Immature natural killer cell (primary cell): Measurements from ENCODE around the gene ISOC2. TPM values are rescaled to one million over a fixed set of nuclear protein-coding genes. Genes with fewer than 3 reads are reported as not detected.

Experiments
- DNase-seq, 3 donors: peaks; one replicate each; pipeline ENCODE4 v3.0.0; 2022; ENCODE audit warnings: mixed read lengths in 1 of 3
- H3K27ac Mint-ChIP-seq, 6 donors: one replicate each; pipeline ENCODE4 v1.8.0; 2020; ENCODE audit warnings: mixed read lengths in 6 of 6, mild to moderate bottlenecking in 5 of 6, inconsistent platforms in 4 of 6, moderate library complexity in 3 of 6
- H3K27me3 Mint-ChIP-seq, 3 donors: one replicate each; pipeline ENCODE4 v1.8.0; 2020 to 2021; ENCODE audit warnings: low read depth in 3 of 3, mild to moderate bottlenecking in 3 of 3, mixed read lengths in 3 of 3, moderate library complexity in 3 of 3, inconsistent platforms in 1 of 3
- H3K36me3 Mint-ChIP-seq, 3 donors: one replicate each; pipeline ENCODE4 v1.8.0; 2020; ENCODE audit warnings: mixed read lengths in 3 of 3, inconsistent platforms in 2 of 3, mild to moderate bottlenecking in 2 of 3
- H3K4me1 Mint-ChIP-seq, 2 donors: one replicate each; pipeline ENCODE4 v1.8.0; 2020; ENCODE audit warnings: inconsistent platforms in 2 of 2, mild to moderate bottlenecking in 2 of 2, mixed read lengths in 2 of 2, moderate library complexity in 1 of 2
- H3K4me3 Mint-ChIP-seq, 5 donors: one replicate each; pipeline ENCODE4 v1.8.0; 2020; ENCODE audit warnings: mild to moderate bottlenecking in 5 of 5, mixed read lengths in 5 of 5, inconsistent platforms in 3 of 5, moderate library complexity in 3 of 5
- H3K9me3 Mint-ChIP-seq, 6 donors: one replicate each; pipeline ENCODE4 v1.8.0; 2020; ENCODE audit warnings: mild to moderate bottlenecking in 6 of 6, mixed read lengths in 6 of 6, inconsistent platforms in 4 of 6, moderate library complexity in 3 of 6
- polyA plus RNA-seq, 3 donors: library from polyadenylated mRNA; unstranded; fragments of 300-500 nt; fragmentation: Illumina TruSeq; gene quantifications; one replicate each; pipeline ENCODE4 v1.2.3, GENCODE V29; 2021

ISOC2 gene
- polyA plus RNA-seq, 3 donors from 2014 or later: 30.4 to 46.0 (median 34.2) TPM

DNA sequence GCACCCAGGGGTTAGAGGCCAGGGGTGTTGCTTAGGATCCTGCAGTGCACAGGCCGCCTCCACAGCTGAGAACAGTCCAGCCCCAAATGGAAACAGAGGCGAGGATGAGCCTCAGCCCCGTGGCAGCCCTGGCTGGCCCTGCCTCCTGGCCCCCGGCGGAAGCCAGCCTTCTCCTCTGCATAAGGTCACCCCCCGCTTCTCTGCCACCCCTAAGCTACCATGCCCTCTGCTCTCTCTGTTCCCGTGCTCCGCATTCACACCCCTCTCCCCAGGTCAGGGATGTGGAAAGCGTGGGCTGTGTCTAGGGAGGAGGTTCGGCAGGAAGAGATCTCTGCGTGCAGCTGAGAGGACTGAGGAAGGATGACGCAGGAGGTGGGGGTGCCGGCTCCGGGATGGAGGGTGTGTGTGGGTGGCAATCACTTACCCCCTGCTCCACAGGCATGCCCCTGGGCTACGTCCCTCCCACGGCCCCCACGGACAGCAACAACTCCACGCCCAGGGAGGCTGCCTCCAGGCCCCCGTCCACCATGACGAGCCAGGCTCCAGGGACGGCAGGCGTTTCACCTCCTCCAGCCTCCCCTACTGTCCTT, 32.8 kb upstream of the ISOC2 start:
- H3K4me3 Mint-ChIP-seq: no peak overlapping the region
- peaks cover 0 to 2% (median 1%) of the 10 kb centered on the region in 3 donors for H3K27me3 Mint-ChIP-seq
- no peak overlapping the region for H3K27ac Mint-ChIP-seq
- no peaks in the 10 kb centered on the region for H3K9me3 Mint-ChIP-seq
- H3K36me3 Mint-ChIP-seq: peaks cover 0 to 1% (median 0%) of the 10 kb centered on the region in 3 donors
- H3K4me1 Mint-ChIP-seq: peaks cover 0 to 2% of the 10 kb centered on the region in 2 donors
- no peak for DNase-seq

DNA sequence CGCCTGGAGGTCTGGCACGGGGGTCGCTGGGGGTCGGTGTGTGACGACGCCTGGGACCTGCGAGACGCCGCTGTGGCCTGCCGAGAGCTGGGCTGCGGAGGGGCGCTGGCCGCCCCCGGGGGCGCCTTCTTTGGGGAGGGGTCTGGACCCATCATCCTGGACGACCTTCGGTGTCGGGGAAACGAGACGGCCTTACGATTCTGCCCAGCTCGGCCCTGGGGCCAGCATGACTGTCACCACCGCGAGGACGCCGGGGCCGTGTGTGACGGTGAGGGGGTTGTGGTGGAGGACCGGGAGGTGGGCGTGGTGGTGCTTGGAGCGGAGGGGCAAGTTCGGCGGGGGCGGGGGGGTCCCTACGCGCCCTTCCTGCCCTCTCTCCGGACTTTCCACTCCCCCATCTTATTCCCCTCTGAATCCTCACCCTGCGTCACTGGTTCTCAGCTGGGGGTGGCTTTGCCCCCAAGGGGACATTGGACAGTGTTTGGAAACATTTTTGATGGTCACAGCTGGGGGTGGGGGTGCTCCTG, 32.3 kb upstream of the ISOC2 start:
- peaks cover 0 to 2% (median 1%) of the 10 kb centered on the region in 3 donors for H3K27me3 Mint-ChIP-seq
- no peaks in the 10 kb centered on the region for H3K36me3 Mint-ChIP-seq
- no peaks in the 10 kb centered on the region for H3K9me3 Mint-ChIP-seq
- no peak for DNase-seq
- H3K4me3 Mint-ChIP-seq: no peak overlapping the region
- no peak overlapping the region for H3K27ac Mint-ChIP-seq
- H3K4me1 Mint-ChIP-seq: peaks cover 0 to 2% of the 10 kb centered on the region in 2 donors

DNA sequence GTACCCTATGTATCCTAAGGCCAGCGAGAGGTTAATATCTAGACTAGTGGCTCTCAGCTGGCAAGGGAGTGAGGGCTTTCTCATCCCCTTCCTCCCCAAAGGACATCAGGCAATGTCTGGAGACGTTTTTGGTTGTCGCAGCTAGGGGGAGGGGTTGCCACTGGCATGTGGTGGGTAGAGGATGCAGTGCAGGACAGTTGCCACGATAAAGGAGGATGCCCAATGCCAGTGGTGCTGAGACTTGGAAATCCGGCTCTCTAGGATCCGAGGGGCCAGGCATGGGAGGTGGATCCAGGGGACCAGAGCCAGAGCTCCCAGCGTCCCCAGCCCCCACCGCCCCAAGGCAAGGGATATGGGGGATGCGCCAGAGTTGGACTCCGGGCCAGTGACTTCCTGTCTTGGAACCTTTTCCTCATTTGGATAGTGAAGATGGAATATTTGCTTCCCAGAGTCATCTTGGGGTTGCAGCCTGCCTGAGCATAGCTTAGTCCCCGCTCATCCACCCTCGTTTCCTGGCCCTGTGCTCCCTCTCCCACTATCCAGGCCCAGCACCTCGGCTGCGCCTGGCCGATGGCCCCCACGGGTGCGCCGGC, 31.7 kb upstream of the ISOC2 start:
- DNase-seq: no peak
- H3K27me3 Mint-ChIP-seq: peaks cover 0 to 2% (median 1%) of the 10 kb centered on the region in 3 donors
- no peaks in the 10 kb centered on the region for H3K36me3 Mint-ChIP-seq
- no peak overlapping the region for H3K27ac Mint-ChIP-seq
- no peaks in the 10 kb centered on the region for H3K9me3 Mint-ChIP-seq
- H3K4me1 Mint-ChIP-seq: peaks cover 0 to 2% of the 10 kb centered on the region in 2 donors
- H3K4me3 Mint-ChIP-seq: no peak overlapping the region

DNA sequence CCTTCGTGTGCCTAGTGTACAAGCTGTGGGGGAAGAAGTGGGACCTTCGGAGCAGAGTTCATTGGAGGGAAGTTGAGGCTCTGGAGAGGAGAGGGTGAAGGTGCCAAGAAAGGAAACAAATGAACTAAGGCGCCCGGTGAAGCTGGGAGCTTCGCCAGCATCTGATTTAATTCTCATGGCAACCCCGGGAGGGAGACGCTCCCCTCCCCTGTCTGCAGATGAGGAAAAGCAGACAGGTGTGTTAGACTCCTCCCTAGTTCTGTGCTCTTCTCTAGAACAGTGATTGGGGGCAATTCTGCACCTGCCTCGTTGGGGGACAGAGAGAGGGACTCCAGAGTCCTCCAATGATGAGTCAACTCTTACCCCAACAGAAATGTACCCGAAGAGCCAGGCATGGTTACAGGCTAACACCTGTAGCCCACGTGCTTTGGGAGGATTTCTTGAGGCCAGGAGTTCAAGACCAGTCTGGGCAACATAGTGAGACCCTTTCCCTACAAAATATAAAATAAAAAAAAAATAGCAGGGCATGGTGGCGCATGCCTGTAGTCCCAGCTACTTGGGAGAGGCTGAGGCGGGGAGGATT, 31.0 kb upstream of the ISOC2 start:
- no peaks in the 10 kb centered on the region for H3K36me3 Mint-ChIP-seq
- no peak for DNase-seq
- no peaks in the 10 kb centered on the region for H3K9me3 Mint-ChIP-seq
- no peak overlapping the region for H3K27ac Mint-ChIP-seq
- peaks cover 0 to 3% (median 2%) of the 10 kb centered on the region in 3 donors for H3K27me3 Mint-ChIP-seq
- H3K4me1 Mint-ChIP-seq: peaks cover 0 to under 1% of the 10 kb centered on the region in 2 donors
- H3K4me3 Mint-ChIP-seq: no peak overlapping the region

DNA sequence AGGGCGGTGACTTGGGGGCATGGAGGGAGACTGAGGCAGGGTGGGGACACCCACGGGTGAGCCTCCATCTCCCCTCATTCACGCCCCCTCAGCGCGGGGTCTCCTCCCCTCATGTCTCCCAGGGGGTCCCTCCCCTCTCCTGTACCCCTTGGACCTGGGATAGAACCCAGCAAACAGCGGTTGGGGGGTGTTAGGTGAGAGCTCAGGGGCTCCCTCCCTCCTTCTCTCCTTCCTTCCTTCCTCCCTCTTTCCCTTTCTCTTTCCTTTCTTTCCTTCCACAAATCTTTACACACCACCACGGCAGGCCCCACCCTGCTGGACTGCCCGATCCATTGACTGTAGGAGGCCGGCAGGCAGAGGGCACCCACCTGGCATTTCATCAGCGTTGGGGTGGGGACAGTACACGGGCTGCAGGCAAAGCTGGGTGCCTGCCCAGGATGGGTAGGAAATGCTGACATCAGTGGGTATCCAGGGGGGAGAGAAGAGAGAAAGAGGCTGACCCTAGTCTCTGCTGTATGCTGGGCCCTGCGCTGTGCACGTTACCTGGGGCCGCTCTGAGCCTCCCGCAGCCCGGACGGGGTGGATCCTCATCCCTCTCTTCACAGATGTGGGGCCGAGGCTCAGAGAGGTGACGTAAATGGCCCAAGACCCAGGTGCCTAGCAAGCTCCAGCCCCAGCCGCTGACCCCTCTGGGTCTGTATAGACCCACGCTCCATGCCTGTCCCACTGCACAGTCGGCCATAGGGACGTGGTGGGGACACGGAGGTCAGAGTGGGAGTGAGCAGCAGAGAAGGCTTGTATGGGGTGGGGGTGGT, 30.3 kb upstream of the ISOC2 start:
- no peaks in the 10 kb centered on the region for H3K4me1 Mint-ChIP-seq
- no peak overlapping the region for H3K27ac Mint-ChIP-seq
- H3K4me3 Mint-ChIP-seq: no peak overlapping the region
- H3K36me3 Mint-ChIP-seq: no peaks in the 10 kb centered on the region
- no peaks in the 10 kb centered on the region for H3K9me3 Mint-ChIP-seq
- peaks cover 0 to 3% (median 2%) of the 10 kb centered on the region in 3 donors for H3K27me3 Mint-ChIP-seq
- DNase-seq: no peak

DNA sequence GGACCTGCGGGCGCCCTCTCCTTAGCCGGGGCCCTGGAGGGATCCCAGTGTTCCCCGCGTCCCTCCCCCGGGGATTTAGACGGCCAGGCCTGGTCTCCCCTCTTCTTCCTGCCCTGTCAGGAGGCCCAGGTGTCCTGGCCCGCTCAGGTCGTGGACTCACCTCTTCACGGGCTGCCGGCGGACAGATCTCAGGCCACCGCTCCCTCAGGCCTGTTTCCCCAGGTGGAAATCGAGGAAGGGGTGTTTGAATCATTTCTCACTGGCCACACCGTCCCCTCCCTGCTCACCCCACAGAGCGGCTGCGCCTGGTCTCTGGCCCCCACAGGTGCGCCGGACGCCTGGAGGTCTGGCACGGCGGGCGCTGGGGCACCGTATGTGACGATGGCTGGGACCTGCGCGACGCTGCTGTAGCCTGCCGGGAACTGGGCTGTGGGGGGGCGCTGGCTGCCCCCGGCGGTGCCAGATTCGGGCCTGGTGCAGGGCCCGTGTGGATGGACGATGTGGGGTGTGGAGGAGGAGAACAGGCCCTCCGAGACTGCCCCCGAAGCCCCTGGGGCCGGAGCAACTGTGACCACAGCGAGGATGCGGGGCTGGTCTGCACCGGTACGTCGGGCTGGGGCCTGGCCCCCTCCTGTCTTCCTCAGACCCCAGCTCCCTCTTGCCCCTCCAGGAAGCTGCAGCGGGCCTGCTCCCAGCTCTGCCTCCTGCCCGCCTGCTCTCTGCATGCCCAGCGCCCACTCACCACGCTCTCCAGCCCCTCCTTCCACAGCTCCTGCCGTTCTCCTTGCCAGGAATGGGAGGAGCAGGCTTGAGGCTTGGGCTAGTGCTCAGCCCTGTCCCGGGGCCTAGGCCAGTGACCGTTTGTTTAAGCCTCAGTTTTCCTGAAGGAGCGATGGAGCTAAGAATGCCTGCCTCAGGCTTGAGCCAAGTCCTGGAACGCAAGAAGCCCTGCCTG, 29.3 kb upstream of the ISOC2 start:
- no peaks in the 10 kb centered on the region for H3K9me3 Mint-ChIP-seq
- no peaks in the 10 kb centered on the region for H3K36me3 Mint-ChIP-seq
- peaks cover 0 to 4% of the 10 kb centered on the region in 2 donors for H3K4me1 Mint-ChIP-seq
- no peak for DNase-seq
- H3K27ac Mint-ChIP-seq: no peak overlapping the region
- H3K27me3 Mint-ChIP-seq: peaks cover 0 to 3% (median 2%) of the 10 kb centered on the region in 3 donors
- H3K4me3 Mint-ChIP-seq: no peak overlapping the region

DNA sequence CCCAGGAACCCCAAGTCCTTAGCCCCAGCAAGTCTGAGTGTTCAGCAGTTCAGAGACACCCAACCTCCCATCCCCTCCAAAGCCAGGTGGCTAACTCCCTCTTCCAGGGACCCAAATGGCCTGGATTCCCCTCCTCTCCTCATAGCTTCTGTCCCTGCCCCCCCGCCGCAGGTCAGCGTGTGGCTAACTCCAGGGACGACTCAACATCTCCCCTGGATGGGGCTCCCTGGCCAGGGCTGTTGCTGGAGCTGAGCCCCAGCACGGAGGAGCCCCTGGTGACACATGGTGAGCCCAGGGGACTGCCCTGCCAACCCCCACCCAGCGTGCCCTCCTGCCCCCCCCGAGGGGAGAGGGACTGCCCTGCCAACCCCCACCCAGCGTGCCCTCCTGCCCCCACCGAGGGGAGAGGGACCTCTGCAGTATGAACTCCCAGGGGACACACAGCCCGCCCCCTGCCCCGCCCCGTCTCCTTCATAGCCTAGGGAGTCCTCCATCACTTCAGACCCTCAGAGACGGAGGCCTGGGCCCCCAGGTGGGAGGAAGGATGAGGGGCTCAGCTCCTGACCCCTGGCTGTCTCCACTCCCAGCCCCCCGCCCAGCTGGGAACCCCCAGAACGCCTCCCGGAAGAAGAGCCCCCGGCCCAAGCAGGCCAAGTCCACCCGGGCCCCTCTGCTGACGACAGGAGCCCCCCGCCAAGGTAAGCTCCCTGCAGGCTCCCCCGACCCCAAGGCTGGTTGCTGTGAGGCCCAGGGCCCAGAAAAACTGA, 28.5 kb upstream of the ISOC2 start:
- Mint-ChIP-seq H3K4me3 (no peak overlapping the region), H3K4me1 (peaks cover 0 to 6% of the 10 kb centered on the region in 2 donors), H3K27ac (no peak overlapping the region), H3K9me3 (no peaks in the 10 kb centered on the region), H3K27me3 (peaks cover 2 to 6% (median 3%) of the 10 kb centered on the region in 3 donors), H3K36me3 (no peaks in the 10 kb centered on the region)
- no peak for DNase-seq

DNA sequence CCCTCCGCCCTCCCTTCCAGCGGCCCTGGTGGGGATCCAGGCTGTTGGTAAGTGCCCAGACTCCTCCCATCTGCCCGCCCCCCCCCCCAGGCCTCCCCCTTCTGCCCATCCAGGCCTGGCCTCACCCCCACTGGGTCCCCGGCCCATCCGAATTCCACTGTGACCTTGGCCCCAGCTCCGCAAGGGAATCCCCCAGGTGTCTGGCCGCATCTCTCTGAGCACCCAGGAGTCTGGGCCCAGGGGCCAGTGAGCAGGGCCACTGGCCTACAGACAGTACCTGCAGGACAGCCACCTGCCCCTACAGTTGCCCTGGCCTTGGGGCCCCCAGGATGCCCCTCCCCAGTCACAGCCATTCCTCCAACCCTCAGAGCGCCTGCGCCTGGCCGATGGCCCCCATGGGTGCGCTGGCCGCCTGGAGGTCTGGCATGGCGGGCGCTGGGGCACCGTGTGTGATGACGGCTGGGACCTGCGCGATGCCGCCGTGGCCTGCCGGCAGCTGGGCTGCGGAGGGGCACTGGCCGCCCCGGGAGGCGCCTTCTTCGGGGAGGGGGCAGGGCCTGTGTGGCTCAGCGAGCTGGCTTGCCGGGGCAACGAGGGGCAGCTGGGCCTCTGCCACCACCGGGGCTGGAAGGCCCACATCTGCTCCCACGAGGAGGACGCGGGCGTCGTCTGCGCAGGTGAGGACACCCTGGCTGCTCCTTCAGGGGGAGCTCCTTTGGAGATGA, 27.7 kb upstream of the ISOC2 start:
- Mint-ChIP-seq H3K36me3 (no peaks in the 10 kb centered on the region), H3K4me1 (peaks cover 0 to 8% of the 10 kb centered on the region in 2 donors), H3K4me3 (no peak overlapping the region), H3K9me3 (no peaks in the 10 kb centered on the region), H3K27ac (no peak overlapping the region), H3K27me3 (peaks cover 2 to 8% (median 3%) of the 10 kb centered on the region in 3 donors)
- DNase-seq: no peak

DNA sequence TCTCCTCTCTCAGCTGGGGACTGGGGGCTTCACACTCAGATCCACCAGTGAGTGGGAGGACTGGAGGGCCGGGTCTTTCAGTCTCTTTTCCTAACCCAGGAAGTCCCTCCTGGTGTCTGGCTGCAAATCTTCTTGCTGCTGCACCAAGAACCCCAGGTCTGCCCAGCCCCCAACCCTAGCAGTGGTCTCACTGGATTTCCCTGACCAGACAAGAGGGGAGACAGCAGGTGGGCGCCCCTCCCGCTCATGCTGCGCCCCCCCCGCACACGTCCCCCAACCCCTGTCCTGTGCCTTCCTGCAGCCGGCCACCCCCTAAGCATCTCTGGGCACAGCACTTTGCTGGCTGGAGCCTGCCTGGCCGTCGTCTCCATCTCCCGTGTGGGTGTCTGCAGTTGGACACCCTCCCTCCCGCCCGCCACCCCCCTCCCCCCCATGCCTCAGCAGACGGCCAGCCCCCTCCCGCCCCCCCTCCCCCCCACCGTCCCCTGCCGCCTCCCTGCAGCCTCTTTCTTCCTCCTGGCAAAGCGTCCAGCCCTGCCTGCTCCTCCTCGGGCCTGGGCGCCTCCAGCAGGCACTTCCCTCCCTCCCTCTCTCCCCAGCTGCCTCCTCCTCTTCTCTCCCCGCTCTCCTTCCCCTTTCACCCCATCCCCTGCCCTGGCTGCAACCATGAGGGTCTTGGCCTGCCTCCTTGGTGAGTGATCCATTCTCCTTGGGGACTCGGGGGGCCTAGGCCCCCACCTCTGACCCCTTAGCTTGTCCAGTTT, 26.7 kb upstream of the ISOC2 start, which contains the start of gene SSC5D:
Gene SSC5D (plus strand): TSS at position 513 of the 764 bp plus-strand sequence. CDS start 154 bp downstream, at position 667.
- no peak for DNase-seq
- Mint-ChIP-seq H3K4me3 (peak within 1 kb of the TSS in 1 of 5 donors; percentile 38), H3K27me3 (peaks cover 2 to 8% (median 3%) of the 10 kb centered on the region in 3 donors), H3K9me3 (no peaks in the 10 kb centered on the region), H3K36me3 (no peaks in the 10 kb centered on the region), H3K4me1 (peaks cover 0 to 8% of the 10 kb centered on the region in 2 donors), H3K27ac (peak within 1 kb of the TSS in 5 of 6 donors; percentile 51 to 68 (median 64))

DNA sequence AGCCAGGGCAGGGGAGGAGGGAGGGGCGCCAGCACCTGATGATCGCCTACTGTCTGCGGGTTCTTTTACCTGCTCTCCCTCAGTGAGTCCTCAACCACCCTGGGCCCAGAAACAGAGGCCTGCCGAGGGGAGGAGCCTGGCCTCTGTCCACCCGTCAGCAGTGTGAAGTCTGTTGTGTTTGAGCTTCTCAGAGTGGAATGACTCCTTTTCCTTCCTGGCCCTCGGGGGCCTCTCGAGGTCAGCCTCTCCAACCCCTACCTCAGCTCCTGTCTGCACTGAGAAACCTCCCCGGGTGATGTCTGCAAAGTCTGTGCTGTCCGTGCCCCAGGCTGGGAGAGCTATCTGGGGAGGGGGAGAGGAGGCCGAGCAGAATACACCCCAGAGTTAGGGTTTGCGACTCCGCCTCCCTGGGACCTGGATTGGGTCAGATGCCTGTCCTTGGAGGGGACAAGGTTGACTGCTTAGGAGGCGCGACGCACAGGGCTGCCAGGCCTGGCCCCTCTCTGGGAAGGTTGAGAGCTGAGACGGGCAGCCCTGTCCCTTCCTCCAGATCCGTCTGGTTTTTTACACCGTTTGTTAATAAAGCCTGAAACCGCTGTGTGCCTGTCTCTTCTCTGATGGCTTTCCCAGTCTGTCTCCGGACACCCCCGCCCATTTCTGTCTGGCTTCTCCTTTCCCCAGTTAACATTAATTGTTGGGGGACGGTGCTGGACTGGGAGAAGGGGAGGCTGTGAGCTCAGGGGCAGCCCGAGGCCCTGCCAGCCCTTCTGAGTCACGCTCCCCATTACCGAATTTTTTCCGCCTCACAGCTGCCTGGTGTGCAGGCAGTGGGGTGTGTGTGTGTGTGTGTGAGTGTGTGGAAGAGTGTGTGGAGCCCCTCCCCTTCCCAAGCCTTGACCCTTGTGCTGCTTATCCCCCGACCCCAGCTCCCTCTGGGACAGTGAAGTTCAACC, 25.8 kb upstream of the ISOC2 start:
- no peak for DNase-seq
- Mint-ChIP-seq H3K36me3 (no peaks in the 10 kb centered on the region), H3K4me1 (peaks cover 0 to 8% of the 10 kb centered on the region in 2 donors), H3K27ac (peak overlapping the region in 5 of 6 donors; percentile 51 to 68 (median 64)), H3K4me3 (peak overlapping the region in 1 of 5 donors; percentile 38), H3K9me3 (no peaks in the 10 kb centered on the region), H3K27me3 (peaks cover 2 to 9% (median 3%) of the 10 kb centered on the region in 3 donors)
